Measurements from ENCODE around the gene SNX1. TPM values are rescaled to one million over a fixed set of nuclear protein-coding genes. Genes with fewer than 3 reads are reported as not detected.
"Not testable (repeated sequence)": the region's sequence is repeated elsewhere in the genome, so short reads cannot be mapped to it uniquely, and the experiment has no call there.

Gene SNX1
- total RNA-seq, 1 donor from 2014 or later = 111 TPM

DNA sequence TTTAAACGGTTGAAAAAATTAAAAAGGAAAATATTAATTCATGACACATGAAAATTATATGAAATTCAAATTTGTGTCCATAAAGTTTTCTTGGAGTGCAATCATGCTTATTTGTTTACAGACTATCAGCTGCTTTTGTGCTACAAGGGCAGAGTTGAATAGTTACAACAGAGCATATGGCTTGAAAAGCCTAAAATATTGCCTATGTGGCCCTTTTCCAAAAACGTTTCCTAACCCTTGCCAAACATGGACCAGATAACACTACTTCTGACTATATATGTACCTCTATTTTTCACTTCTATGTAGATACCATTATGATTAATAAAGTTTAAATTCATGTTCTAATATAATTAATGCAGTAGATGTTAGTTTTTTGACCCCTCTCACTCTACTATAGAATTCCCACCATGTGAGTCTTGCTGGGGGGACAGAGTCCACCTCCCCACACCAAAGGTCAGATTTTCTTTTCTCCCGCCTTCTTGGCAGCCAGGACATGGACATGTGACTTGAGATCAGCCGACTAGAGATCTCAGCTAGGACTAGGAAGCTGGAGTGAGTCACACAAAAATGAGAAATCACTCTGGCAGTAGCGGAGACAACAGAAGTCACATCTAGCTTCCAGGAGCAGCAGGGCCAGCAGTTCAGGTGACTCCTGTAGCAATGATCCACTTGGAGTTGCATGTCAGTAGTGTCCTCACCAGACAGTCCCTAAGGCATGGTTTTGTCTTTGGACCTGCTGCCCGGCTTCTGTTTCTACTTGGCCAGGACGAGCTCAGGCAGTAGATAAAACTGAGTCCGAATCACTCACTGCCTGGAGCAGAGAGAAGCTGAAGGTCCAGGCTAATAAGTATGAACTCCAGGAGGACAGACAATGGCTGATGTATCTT is 24.6 kb upstream of the SNX1 start:
- DNase-seq (ENCODE audit: low spot score) = no peak
- intact Hi-C loops (cut with DNase I) = no loop called here

DNA sequence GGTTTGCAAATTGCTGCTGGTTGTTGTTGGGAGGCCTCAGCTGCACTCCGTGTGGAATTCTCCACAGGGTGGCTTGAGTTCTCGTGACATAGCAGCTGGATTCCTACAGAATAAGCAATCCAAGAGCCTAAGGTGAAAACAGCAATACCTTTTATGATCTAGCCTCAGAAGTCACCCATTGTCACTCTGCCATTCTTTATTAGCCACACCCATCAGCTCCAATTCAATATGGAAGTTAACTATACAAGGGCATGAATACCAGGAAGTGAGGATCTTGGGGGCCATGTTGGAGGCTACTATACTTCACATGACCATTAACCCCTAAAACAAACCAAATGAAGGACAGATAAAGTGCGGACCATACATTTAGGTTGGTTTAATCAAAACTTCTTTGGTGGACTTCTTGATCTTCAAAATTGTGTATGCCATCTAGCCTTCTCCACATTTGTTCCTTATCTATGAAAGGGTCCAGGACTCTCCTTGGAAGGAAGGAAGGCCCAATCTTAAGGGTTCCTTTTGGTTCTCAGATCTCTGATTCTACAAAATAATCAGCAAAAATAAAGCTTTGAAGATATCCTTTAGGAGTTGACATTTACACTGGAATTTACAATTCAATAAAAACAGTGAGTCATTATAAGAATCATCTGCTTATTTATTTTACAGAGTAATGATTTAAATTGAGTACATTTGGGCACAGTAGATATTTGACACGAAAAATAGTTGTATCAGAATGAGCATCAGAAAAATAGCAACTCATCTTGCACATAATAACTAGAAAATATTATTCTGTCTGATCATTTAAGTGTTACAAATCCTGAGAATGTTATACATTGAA is 23.6 kb upstream of the SNX1 start:
- intact Hi-C loops (cut with DNase I) = no loop called here
- DNase-seq (ENCODE audit: low spot score) = no peak

DNA sequence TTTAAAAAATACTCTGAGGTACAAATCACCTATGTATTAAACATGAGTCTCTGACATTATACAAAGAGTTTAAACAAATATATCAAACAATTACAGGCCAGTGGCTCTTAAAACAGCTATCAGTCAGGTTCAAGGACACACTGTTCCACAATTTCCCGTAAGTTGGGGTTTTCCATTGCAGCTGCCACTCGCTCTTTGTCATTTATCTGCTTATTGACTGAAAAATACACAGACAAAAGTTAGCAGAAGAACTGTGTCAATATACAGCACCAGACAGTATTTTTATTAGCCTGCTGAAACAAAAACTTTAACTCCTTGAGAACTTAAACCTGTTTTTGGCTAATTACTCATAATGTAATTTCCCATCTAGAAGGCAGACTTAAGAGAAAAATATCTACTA is 23.0 kb upstream of the SNX1 start:
- no peak for DNase-seq (ENCODE audit: low spot score)
- intact Hi-C loops (cut with DNase I) = no loop called here

DNA sequence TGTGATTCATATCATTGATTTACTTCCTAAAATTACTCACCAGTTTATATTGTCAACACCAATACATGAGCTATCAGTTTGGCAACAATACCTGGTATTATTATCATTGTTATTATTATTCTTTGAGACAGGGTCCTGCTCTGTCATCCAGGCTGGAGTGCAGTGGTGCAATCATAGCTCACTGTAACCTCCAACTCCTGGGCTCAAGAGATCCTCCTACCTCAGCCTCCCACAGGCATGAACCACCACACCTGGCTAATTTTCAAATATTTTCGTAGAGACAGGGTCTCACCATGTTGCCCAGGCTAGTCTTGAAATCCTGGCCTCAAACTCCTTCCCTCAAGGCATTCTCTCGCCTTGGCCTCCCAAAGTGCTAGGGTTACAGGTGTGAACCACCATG is 22.3 kb upstream of the SNX1 start:
- DNase-seq (ENCODE audit: low spot score); intact Hi-C loops (cut with DNase I): not testable (repeated sequence)

DNA sequence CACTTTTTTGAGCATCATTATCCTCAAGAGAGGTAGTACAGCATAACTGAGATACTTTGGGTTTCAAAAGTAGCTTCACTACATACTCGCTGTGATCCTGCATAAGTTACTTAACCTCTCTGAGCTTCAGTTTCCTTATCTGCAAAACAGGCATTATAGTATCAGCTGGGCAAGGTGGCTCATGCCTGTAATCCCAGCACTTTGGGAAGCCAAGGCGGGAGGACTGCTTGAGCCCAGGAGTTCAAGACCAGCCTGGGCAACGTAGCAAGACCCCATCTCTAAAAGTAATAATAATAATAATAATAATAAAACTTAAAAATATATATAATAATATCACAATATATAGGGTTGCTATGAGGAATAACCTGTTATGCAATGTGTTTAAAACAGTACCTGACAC is 13.0 kb upstream of the SNX1 start:
- intact Hi-C loops (cut with DNase I) = no loop called here
- DNase-seq (ENCODE audit: low spot score) = no peak

DNA sequence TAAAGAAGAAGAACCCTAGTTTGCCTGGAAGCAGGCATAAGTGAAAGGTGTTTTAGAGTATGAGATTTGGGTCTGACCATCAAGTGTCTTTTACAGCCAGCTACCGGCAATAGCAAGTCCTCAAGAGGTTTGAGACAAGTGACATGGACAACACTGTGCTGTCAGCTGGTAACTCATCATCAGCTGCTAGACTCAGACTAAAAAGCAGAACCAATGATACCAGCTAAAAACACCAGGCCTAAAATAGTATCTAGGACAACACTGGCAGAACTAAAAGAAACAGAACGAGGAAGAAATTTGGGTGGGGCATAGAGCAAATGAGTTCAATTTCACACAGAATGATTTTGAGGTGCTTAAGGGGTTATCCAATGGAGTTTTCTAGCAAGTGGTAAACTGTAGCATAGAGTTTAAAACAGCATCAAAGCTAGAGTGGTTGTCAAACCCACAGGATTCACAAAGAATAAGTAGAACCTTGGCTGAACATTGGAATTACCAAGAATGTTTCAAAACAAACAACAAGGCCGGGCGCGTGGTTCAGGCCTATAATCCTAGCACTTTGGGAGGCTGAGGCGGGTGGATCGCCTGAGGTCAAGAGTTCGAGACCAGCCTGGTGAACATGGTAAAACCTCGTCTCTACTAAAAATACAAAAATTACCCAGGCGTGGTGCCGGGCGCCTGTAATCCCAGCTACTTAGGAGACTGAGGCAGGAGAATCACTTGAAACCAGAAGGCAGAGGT is 6.1 kb upstream of the SNX1 start:
- intact Hi-C loops (cut with DNase I) = no loop called here
- no peak for DNase-seq (ENCODE audit: low spot score)

DNA sequence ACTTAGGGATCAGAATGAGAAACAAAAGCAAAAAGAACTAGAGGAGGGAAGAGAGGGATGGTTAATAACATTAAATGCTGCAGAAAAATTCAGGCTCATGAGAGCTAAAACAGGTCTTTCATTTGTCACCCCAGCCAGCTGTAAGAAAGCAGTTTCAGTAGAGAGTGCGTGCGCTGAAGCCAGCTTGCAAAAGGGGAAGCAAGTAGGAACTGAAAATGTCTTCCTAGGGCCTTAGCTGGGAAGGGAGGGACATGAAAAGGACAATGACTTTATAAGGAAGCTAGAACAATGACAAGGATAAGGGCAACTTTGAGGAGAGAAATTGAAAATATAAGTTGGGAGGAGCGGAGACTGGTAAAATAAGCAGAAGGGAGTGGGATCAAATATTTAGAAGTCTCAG is 5.3 kb upstream of the SNX1 start:
- intact Hi-C loops (cut with DNase I) = no loop called here
- DNase-seq (ENCODE audit: low spot score) = no peak

DNA sequence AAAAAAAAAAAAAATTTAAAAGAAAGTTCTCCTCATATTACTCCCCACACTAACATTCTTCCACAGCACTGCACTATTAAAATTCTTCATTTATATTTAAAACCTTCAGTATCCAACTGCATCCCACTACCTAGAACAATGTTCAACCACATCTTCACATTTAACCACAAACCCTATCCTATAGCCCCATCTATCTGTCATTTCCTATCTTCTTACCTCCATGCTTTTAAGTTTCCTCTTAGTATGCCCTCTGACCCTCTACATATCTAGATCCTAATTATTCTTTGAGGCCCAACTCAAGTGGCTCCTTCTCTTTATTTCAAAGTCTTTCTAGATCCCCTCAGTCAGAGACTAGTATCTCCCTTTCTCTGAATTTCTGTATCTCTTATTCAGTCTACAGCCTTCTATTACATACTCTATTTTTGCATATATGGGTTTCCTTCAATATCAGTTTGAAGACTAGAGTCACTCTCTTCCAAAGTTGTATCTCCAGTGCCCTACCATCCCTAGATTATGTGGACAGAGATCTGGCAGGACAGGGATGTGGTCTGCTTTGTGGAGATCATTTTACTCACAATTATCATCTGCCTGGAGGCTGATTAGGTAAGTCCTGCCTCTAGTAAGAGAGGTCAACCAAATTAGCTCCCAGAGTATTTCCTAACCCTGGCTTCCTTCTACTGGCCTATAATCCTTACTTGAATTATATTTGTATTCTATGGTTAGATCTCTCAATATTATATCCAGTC is 3.5 kb upstream of the SNX1 start:
- intact Hi-C loops (cut with DNase I) = no loop called here
- DNase-seq (ENCODE audit: low spot score) = no peak

DNA sequence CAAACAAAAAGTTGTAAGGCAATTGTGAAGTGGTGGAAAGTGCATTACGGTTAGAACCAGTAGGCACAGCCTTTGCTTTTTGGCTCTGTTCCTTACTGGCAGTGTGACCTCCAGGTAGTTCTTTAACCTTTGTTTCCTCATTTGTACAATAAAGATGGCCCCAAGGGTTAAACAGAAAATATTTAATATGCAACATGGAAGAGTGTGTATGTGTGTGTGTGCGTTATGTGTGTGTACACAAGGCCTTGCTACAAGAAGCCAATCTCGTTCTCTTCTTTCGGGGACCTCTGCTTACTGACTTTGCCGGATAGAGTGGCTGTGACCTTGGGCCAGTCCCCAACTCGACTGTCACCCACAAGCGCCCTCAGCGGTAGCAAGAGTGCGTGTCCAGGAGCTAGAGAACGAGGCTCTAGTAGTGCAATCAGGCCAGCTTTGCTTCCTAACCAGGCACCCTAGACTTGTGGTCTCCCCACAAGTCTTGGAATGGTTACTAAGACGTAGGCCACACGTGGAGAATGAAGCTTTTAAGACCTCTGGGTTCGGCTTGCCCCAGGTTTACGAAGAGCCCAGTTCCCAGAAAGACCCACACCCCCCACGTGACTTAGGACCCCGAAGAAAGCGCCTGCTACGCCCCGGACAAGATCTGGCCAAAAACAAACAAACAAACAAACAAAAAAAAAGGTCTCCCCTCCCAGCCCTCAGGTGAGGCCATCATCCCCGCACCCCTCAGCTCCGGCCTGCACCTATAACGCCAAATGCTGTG is 2.7 kb upstream of the SNX1 start:
- intact Hi-C loops (cut with DNase I) = no loop called here
- peak; percentile 80 for DNase-seq (ENCODE audit: low spot score)

DNA sequence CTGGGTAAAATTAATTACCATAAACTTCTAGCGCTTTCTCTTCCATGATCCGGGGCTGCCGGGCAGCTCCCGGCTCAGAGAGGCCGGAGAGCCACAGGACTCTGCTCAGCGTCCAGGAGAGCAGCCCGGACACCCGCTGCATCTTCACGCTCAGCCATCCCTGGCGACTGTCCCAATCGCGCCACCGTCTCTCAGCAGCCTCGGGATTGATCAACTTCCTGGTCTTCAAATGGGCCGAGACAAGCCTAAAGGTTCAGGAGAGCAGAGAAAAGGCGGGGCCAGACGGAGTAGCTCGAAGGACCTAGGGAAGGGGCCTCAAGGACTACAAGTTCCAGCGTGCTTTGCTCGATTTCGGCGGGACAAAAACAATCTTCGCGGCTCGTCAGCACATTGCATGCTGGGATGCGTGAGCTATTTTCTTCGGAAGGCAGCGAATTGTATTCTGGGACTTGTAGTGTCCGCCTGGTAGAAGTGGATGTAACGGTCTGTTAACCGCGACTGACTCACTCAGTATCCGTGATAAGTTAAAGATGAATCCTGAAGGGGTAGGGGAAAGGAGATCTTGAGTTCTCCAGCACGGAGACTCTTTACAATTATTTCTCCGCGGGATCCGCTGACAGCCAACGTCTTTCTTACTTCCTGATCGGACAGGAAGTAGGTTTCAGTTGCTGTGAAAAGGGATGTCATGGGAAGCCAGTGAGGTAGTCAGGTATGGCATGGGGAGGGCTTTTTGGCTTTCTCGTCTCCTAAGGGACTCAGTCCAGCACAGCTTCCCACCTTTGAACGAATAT is 2.0 kb upstream of the SNX1 start, which contains the start of gene CIAO2A:
TSS of gene CIAO2A (minus strand) at position 212 of the 791 bp plus-strand sequence. CDS start at position 142, 70 bp downstream.
- intact Hi-C loops (cut with DNase I) = no loop called here
- DNase-seq (ENCODE audit: low spot score) = peak; percentile 97

DNA sequence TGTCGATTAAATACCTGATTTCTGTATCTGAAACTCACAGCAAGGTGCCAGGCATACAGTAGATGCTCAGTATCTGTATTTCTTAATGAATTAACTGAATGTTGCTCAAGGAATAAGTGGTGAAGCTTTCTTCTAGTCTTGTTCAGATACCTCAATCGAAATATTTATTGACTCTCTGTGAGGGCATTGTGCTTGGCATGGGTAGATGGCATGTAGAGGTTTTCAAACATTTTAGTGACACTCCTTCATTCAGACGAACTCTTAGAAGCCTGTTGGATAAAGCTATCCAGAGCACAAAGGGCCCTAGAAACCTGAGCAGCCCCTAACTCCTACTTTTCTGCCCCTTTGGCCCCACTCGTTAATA is 369 bp upstream of the SNX1 start:
- DNase-seq (ENCODE audit: low spot score) = no peak
- intact Hi-C loops (cut with DNase I) = loop anchor here (5.0 kb wide), 1 partner anchor 57 kb away; the partner anchor contains the start of gene SNX22

DNA sequence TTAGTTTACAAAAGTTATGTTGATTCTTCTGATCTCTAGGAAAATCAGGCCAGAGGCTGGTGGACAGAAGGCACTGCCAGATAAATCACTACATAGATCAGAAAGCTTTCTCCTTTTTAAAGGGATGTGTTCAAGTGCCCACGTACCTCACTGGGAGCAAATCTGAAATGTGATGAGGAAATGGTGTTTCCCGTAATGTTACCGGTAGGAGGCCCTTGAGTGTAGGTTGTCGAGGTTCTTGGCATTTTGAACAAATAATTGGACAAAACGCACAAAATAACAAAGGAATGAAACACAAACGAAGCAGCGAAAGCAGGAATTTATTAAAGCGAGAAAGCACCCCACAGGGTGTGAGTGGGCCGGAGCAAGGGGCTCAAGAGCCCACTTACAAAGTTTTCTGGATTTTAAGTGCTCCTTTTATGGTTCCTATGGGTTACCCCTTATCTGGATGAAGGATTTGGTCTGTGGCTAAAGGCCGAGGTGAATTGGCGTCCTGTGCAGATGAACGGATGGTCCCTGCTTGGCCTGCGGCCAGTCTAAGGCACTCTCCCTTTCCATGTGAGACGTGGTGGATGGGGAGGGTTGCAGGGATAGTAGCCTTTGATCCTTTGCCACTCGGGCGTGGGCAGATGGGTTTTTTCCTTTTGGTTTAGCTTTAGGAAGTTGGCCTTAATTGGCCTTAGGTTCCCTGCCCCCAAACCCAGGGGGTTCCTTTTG is 1.0 kb downstream of the SNX1 start:
- no peak for DNase-seq (ENCODE audit: low spot score)
- intact Hi-C loops (cut with DNase I) = loop anchor here (5.0 kb wide), 1 partner anchor 55 kb away; the partner anchor contains the start of gene SNX22

DNA sequence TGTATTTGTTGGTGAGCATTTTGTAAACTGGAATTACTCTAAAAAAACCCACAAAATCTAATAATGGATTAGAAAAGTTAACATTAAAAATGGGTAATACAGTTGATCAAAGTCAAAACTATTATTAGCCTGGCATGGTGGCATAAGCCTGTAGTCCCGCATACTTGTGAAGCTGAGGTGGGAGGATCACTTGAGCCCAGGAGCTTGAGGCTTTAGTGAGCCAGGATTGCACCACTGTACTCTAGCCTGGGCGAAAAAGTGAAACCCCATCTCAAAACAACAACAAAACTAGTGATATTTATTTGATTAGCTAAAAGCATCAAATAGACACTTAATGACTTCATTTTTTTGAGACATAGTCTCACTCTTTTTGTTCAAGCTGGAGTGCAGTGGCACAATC is 3.6 kb downstream of the SNX1 start:
- intact Hi-C loops (cut with DNase I) = loop anchor here (5.0 kb wide), 1 partner anchor 53 kb away; the partner anchor contains the start of gene SNX22
- DNase-seq (ENCODE audit: low spot score) = no peak

DNA sequence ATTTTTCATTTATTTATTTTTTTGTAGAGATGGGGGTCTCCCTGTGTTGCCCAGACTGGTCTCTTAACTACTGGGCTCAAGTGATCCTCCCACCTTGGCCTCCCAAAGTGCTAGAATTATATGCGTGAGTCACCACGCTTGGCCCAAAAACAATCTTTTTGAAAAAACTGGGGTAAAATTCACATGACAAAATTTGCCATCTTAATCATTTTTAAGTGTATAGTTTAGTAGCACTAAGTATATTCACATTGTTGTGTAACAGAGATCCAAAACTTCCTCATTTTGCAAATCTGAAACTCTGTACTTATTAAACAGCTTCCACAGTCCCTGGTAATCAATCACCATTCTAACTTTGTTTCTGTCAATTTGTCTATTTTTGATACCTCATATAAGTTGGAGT is 5.2 kb downstream of the SNX1 start:
- intact Hi-C loops (cut with DNase I) = no loop called here
- no peak for DNase-seq (ENCODE audit: low spot score)

DNA sequence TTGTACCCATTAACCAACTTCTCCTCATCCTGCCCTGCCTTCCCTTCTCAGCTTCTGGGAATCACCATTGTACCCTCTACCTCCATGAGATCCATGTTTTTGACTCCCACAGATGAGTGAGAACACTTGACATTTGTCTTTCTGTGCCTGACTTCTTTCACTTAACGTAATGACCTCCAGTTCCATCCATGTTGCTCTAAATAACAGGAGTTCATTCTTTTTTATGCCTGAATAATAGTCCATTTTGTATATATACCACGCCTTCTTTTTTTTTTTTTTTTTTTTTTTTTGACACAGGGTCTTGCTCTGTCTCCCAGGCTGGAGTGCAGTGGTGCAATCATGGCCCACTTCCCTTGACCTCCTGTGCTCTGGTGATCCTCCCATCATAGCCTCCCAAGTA is 6.7 kb downstream of the SNX1 start:
- intact Hi-C loops (cut with DNase I) = no loop called here
- DNase-seq (ENCODE audit: low spot score) = no peak

DNA sequence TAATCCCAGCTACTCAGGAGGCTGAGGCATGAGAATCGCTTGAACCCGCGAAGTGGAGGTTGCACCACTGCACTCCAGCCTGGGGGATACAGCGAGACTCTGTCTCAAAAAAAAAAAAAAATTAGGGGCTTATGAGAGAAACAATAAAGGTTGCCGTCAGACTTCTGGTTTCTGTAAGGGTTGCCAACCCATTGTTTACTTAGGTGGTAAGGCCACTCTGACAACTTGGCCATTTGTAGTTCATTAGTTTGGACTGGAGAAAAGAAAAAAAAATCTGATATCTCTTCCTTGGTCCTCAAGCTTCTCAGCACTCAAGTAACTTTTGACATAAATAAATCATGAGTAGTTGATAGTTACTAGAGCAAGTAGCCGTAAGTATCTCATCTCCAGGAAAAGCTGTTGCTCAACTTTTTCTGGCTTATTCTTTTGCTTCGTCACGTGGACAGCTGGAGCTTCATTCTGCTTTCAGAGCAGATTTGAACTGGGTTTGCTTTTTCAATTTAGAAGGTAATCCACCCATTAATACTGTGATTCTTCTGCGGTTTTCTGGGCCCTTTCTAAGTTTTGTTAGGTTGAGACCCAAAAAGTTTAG is 9.4 kb downstream of the SNX1 start:
- intact Hi-C loops (cut with DNase I) = no loop called here
- no peak for DNase-seq (ENCODE audit: low spot score)

DNA sequence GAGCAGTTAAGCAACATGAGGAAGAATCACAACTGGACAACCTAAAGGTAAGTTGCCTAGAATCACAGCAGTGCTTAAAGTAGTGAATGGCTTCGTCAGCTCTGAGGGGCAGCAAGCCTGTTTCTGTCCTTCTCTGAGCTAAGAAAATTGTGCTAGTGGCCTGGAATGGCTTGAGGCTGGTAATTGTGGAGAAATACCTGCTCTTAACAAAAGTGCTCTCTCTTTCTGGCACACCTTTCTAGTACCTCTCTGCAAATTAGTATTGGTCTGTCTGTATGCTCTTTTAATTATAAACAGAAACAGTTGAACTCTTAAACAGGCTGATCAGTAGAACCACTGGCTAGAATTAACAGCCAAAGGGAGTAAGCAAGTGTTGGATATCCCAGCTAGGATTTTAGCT is 11.6 kb downstream of the SNX1 start:
- DNase-seq (ENCODE audit: low spot score) = no peak
- intact Hi-C loops (cut with DNase I) = no loop called here

All from cardiac septum (tissue), 1 donor.